MM.1S (cell line): Measurements from ENCODE around the gene FBXW11.

ENCODE experiments used
- EZH2 ChIP-seq: fragments of 300-600 bp; sonication (generic); optimal IDR thresholded peaks from 2 replicates; pipeline ENCODE3; 2017; ENCODE audit warnings: low read depth, mild to moderate bottlenecking, antibody characterized with exemption, low read length, mixed read lengths
- EZH2phosphoT487 ChIP-seq: fragments of 300-600 bp; sonication (generic); IDR thresholded peaks from 2 replicates; pipeline ENCODE4 v1.6.1; 2018; ENCODE audit warnings: antibody characterized with exemption, low read length
- TF ChIP-seq, protein P1 (sequence below): fragments of 300-600 bp; sonication (generic); IDR thresholded peaks from 2 replicates; pipeline ENCODE4 v1.5.1; 2016; ENCODE audit warnings: antibody characterized with exemption, low read length, mixed read lengths

DNA sequence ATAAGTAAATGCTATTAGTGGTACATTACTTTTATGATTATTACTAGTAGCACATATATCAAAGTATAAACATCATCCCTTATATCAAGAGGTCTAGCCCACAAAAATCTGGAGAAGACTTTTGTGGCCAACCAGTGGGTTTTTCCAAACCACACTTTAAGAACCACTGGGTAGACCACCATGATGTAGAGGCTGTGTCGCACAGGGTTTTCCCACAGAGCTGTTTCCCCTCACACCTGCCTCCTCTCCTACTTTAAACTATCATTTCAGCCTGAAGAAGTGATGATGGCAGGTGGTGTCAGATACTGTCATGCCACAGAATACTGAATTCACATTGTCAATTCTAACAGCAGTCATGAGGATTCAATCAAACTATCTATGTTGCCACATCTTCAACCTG, 109.2 kb downstream of the FBXW11 start:
- TF ChIP-seq, protein P1, sequence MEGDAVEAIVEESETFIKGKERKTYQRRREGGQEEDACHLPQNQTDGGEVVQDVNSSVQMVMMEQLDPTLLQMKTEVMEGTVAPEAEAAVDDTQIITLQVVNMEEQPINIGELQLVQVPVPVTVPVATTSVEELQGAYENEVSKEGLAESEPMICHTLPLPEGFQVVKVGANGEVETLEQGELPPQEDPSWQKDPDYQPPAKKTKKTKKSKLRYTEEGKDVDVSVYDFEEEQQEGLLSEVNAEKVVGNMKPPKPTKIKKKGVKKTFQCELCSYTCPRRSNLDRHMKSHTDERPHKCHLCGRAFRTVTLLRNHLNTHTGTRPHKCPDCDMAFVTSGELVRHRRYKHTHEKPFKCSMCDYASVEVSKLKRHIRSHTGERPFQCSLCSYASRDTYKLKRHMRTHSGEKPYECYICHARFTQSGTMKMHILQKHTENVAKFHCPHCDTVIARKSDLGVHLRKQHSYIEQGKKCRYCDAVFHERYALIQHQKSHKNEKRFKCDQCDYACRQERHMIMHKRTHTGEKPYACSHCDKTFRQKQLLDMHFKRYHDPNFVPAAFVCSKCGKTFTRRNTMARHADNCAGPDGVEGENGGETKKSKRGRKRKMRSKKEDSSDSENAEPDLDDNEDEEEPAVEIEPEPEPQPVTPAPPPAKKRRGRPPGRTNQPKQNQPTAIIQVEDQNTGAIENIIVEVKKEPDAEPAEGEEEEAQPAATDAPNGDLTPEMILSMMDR = no peak
- TF ChIP-seq EZH2 (no peak), EZH2phosphoT487 (no peak)
